Esophagus muscularis mucosa (tissue), 4 donors: ENCODE data around the gene CDC14B. TPM values are rescaled to one million over a fixed set of nuclear protein-coding genes. Genes with fewer than 3 reads are reported as not detected.
A peak's percentile ranks its signal among the peaks of the same experiment; 100 is the strongest.

Source experiments
- DNase-seq: peaks from one replicate; pipeline ENCODE4 v3.0.0-alpha.2; 2017; ENCODE audit errors: extremely low spot score
- H3K27ac ChIP-seq, 4 donors: fragments of 200-600 bp; sonication (generic); replicated peaks in 1 of 4; 1 replicate in 3 of 4; 2 replicates in 1 of 4; pipeline ENCODE4 v1.5.1; 2016 to 2019; ENCODE audit warnings: mild to moderate bottlenecking in 1 of 4
- H3K27me3 ChIP-seq, 4 donors: fragments of 200-600 bp; sonication (generic); one replicate each; pipeline versions ENCODE4 v1.5.1 to v1.6.0; 2016 to 2019
- H3K36me3 ChIP-seq, 4 donors: fragments of 200-600 bp; sonication (generic); one replicate each; pipeline ENCODE4 v1.5.1; 2016 to 2019
- H3K4me1 ChIP-seq, 4 donors: fragments of 200-600 bp; sonication (generic); one replicate each; pipeline ENCODE4 v1.5.1; 2016 to 2019
- H3K4me3 ChIP-seq, 4 donors: fragments of 200-600 bp; sonication (generic); 1 replicate in 2 of 4; 2 replicates in 2 of 4; pipeline ENCODE4 v1.5.1; 2016 to 2019; ENCODE audit warnings: mild to moderate bottlenecking in 4 of 4, moderate library complexity in 1 of 4
- H3K9me3 ChIP-seq, 4 donors: fragments of 200-600 bp; sonication (generic); 1 replicate in 3 of 4; 2 replicates in 1 of 4; pipeline ENCODE4 v1.5.1; 2016 to 2019
- CTCF ChIP-seq, 3 experiments: fragments of 200-600 bp in 2 of 3; fragments of 450-650 bp in 1 of 3; sonication (generic) in 2 of 3; IDR thresholded peaks; one replicate each; pipeline ENCODE4 v1.5.1; 2017 to 2019; ENCODE audit warnings: antibody characterized with exemption in 3 of 3, mild to moderate bottlenecking in 2 of 3, moderate library complexity in 1 of 3
- EP300 ChIP-seq: sonication (generic); formaldehyde crosslinking; IDR thresholded peaks from one replicate; pipeline ENCODE4 v1.6.1; 2017; ENCODE audit warnings: antibody characterized with exemption
- POLR2A ChIP-seq: fragments of 450-650 bp; IDR thresholded peaks from one replicate; pipeline ENCODE4 v1.6.1; 2017; ENCODE audit warnings: antibody characterized with exemption, moderate library complexity, mild to moderate bottlenecking, low read depth
- POLR2AphosphoS5 ChIP-seq, 2 donors: sonication (generic); formaldehyde crosslinking; IDR thresholded peaks; one replicate each; pipeline ENCODE4 v1.6.1; 2017; ENCODE audit warnings: antibody characterized with exemption in 2 of 2
- WGBS: methylation state at CpG from one replicate; pipeline ENCODE4 v1.1.5; 2018; 5-methylcytosine and 5-hydroxymethylcytosine counted together
- intact Hi-C: fragments of 100-400 bp; cut with DNase I; formaldehyde crosslinking; loops from one replicate; pipeline ENCODE4 v1.15.1; 2023
- total RNA-seq, 4 donors: library from RNA; depleted of rRNA; stranded (reverse); fragments of >200 nt; gene quantifications; one replicate each; pipeline versions ENCODE4 v1.1.0 to v1.2.1, GENCODE V29; 2016

The CDC14B gene
- total RNA-seq, 4 donors from 2014 or later, result 22.0 to 39.7 (median 27.0) TPM

GRCh38 chr9:96512240-96512639 lies 107.4 kb downstream of the CDC14B start:
- Histone ChIP-seq H3K4me1 (peaks cover 6 to 33% (median 20%) of the 10 kb centered on the region in 4 donors), H3K27ac (no peak overlapping the region), H3K4me3 (no peak overlapping the region), H3K36me3 (peaks cover 0 to 32% (median 16%) of the 10 kb centered on the region in 4 donors), H3K9me3 (no peaks in the 10 kb centered on the region), H3K27me3 (no peaks in the 10 kb centered on the region)
- DNase-seq, result no peak
- intact Hi-C loops, result no loop called here
- TF ChIP-seq POLR2A (no peak), CTCF (IDR thresholded peaks at IDR 0.05) (no peak), POLR2AphosphoS5 (IDR thresholded peaks at IDR 0.05) (no peak), EP300 (no peak)
- WGBS, result 96% methylated on average over 3 of the region's 3 CpGs

- TF ChIP-seq POLR2A, result no peak
- TF ChIP-seq CTCF (IDR thresholded peaks at IDR 0.05), result no peak
- TF ChIP-seq EP300, result no peak
- TF ChIP-seq POLR2AphosphoS5 (IDR thresholded peaks at IDR 0.05), result no peak
- H3K4me3 ChIP-seq, result no peak overlapping the region
- no peaks in the 10 kb centered on the region for H3K9me3 ChIP-seq
- H3K36me3 ChIP-seq, result peaks cover 0 to 44% (median 19%) of the 10 kb centered on the region in 4 donors
- intact Hi-C loops, result no loop called here
- no peak for DNase-seq
- H3K27ac ChIP-seq, result no peak overlapping the region
- peaks cover 6 to 33% (median 15%) of the 10 kb centered on the region in 4 donors for H3K4me1 ChIP-seq
- 79% methylated on average over 4 of the region's 4 CpGs for WGBS
- no peaks in the 10 kb centered on the region for H3K27me3 ChIP-seq
Measured at GRCh38 chr9:96510258-96510657, 109.4 kb downstream of the CDC14B start.

DNA sequence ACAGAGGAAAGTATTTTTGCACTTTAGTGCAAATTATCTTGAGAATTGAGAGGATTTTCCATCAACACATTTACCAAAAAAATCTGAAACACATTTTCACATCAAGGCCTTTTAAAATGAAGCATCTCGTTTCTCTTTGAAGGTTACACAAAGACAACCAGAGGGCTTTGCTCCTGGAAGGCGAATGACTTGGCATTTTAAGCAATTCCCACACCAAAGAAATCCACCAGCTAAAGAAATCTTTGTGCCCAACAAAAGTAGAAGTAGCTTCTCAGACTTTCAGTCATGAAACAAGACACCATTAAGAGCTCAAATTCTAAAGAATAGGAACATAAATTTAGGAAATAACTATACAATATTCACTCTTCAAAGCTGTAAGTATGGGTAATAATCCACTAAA lies 109.8 kb downstream of the CDC14B start:
- H3K27me3 ChIP-seq, result no peaks in the 10 kb centered on the region
- no peak overlapping the region for H3K4me3 ChIP-seq
- DNase-seq, result peak; percentile 45
- peaks cover 6 to 34% (median 13%) of the 10 kb centered on the region in 4 donors for H3K4me1 ChIP-seq
- no peaks in the 10 kb centered on the region for H3K9me3 ChIP-seq
- intact Hi-C loops, result no loop called here
- TF ChIP-seq POLR2A, result no peak
- no peak overlapping the region for H3K27ac ChIP-seq
- H3K36me3 ChIP-seq, result peaks cover 0 to 47% (median 17%) of the 10 kb centered on the region in 4 donors
- 76% methylated on average over 2 of the region's 2 CpGs for WGBS

- intact Hi-C loops, result no loop called here
- H3K9me3 ChIP-seq, result no peaks in the 10 kb centered on the region
- H3K4me1 ChIP-seq, result peaks cover 1 to 34% (median 11%) of the 10 kb centered on the region in 4 donors
- peaks cover 0 to 46% (median 18%) of the 10 kb centered on the region in 4 donors for H3K36me3 ChIP-seq
- no peak overlapping the region for H3K4me3 ChIP-seq
- DNase-seq, result no peak
- no peak for TF ChIP-seq EP300
- TF ChIP-seq POLR2A, result no peak
- TF ChIP-seq CTCF (IDR thresholded peaks at IDR 0.05), result no peak
- TF ChIP-seq POLR2AphosphoS5 (IDR thresholded peaks at IDR 0.05), result no peak
- 98% methylated on average over 5 of the region's 5 CpGs for WGBS
- no peak overlapping the region for H3K27ac ChIP-seq
- H3K27me3 ChIP-seq, result no peaks in the 10 kb centered on the region
Measured at GRCh38 chr9:96509026-96509425, 110.6 kb downstream of the CDC14B start.

- H3K27ac ChIP-seq, result peak overlapping the region in 1 of 4 donors; percentile 9
- WGBS, result 86% methylated on average over 14 of the region's 14 CpGs
- no peaks in the 10 kb centered on the region for H3K9me3 ChIP-seq
- no peak overlapping the region for H3K4me3 ChIP-seq
- no peak for DNase-seq
- intact Hi-C loops, result no loop called here
- TF ChIP-seq POLR2AphosphoS5 (IDR thresholded peaks at IDR 0.05) (no peak), POLR2A (no peak), EP300 (no peak), CTCF (IDR thresholded peaks at IDR 0.05) (no peak)
- H3K27me3 ChIP-seq, result no peaks in the 10 kb centered on the region
- H3K36me3 ChIP-seq, result peaks cover 0 to 46% (median 18%) of the 10 kb centered on the region in 4 donors
- H3K4me1 ChIP-seq, result peaks cover 7 to 32% (median 8%) of the 10 kb centered on the region in 4 donors
Measured at GRCh38 chr9:96508227-96508940, 111.3 kb downstream of the CDC14B start.
